GM19239 (cell line): ENCODE data around the gene RAB9B.
"Not testable (repeated sequence)": the region's sequence is repeated elsewhere in the genome, so short reads cannot be mapped to it uniquely, and the experiment has no call there.

Experiments
- DNase-seq: peaks from one replicate; pipeline ENCODE4 v3.0.0; 2011; ENCODE audit warnings: low spot score; ENCODE audit not compliant: insufficient read length
- FAIRE-seq: peaks from 2 replicates; lab custom pipeline; 2011; peaks lifted over from hg19 to GRCh38; lab: Jason Lieb, UNC

Gene RAB9B

GRCh38 chrX:103831803-103832544 lies at the start of gene RAB9B:
Gene RAB9B, minus strand, starts transcription at chrX:103832257. Its CDS starts 6,473 bp downstream, at chrX:103825784.
- DNase-seq (peak; percentile 61), FAIRE-seq (peak; percentile 70)

- DNase-seq (no peak), FAIRE-seq (no peak)
Observed at GRCh38 chrX:103879339-103879738, 47.3 kb upstream of the RAB9B start.

GRCh38 chrX:103878466-103879122 lies 46.5 kb upstream of the RAB9B start:
- FAIRE-seq (no peak), DNase-seq (no peak)

GRCh38 chrX:103877571-103877970 lies 45.5 kb upstream of the RAB9B start:
- FAIRE-seq (no peak), DNase-seq (no peak)

- DNase-seq (no peak), FAIRE-seq (no peak)
Observed at GRCh38 chrX:103864886-103865534, 33.0 kb upstream of the RAB9B start.

- no peak for DNase-seq
- no peak for FAIRE-seq
Observed at GRCh38 chrX:103864149-103864548, 32.1 kb upstream of the RAB9B start.

GRCh38 chrX:103861200-103861599 lies 29.1 kb upstream of the RAB9B start:
- no peak for FAIRE-seq
- DNase-seq: no peak

GRCh38 chrX:103849558-103849957 lies 17.5 kb upstream of the RAB9B start:
- FAIRE-seq: no peak
- no peak for DNase-seq

GRCh38 chrX:103847174-103847870 lies 15.3 kb upstream of the RAB9B start:
- FAIRE-seq: no peak
- no peak for DNase-seq

- FAIRE-seq: no peak
Observed at GRCh38 chrX:103846386-103846785, 14.3 kb upstream of the RAB9B start.

GRCh38 chrX:103845165-103845653 lies 13.2 kb upstream of the RAB9B start:
- FAIRE-seq (peak; percentile 88), DNase-seq (peak; percentile 13)

More at GRCh38 chrX:103846386-103846785, 14.3 kb upstream of the RAB9B start:
- DNase-seq: no peak

GRCh38 chrX:103839404-103839803 lies 7.3 kb upstream of the RAB9B start:
- FAIRE-seq (no peak), DNase-seq (no peak)

- FAIRE-seq: peak; percentile 92
- DNase-seq: no peak
Observed at GRCh38 chrX:103831342-103831802, 685 bp downstream of the RAB9B start.

- FAIRE-seq: no peak
- no peak for DNase-seq
Observed at GRCh38 chrX:103830848-103831247, 1.2 kb downstream of the RAB9B start.

- FAIRE-seq (no peak), DNase-seq (no peak)
Observed at GRCh38 chrX:103828529-103828928, 3.5 kb downstream of the RAB9B start.

GRCh38 chrX:103825881-103826280 lies 6.2 kb downstream of the RAB9B start:
- FAIRE-seq: peak; percentile 42
- no peak for DNase-seq

- FAIRE-seq (no peak), DNase-seq (no peak)
Observed at GRCh38 chrX:103823591-103823990, 8.5 kb downstream of the RAB9B start.

GRCh38 chrX:103820802-103821201 lies 11.3 kb downstream of the RAB9B start:
- not testable (repeated sequence) for DNase-seq, FAIRE-seq

- DNase-seq (no peak), FAIRE-seq (no peak)
Observed at GRCh38 chrX:103818842-103819619, 13.0 kb downstream of the RAB9B start.
